MM.1S (cell line): Measurements from ENCODE around the gene LDLRAD4.

Experiments
- DNase-seq: peaks from one replicate; pipeline ENCODE4 v3.0.0-alpha.2; 2015
- H2AFZ ChIP-seq: fragments of 300-600 bp; sonication (generic); 2 replicates; pipeline ENCODE4 v1.6.0; 2016; ENCODE audit warnings: antibody characterized with exemption, low read length
- H3F3A ChIP-seq: fragments of 300-600 bp; sonication (generic); 2 replicates; pipeline ENCODE4 v1.6.1; 2016; ENCODE audit warnings: mild to moderate bottlenecking, antibody characterized with exemption, low read length, moderate library complexity, mixed read lengths; ENCODE audit not compliant: insufficient read depth
- H3K27ac ChIP-seq: fragments of 300-600 bp; sonication (generic); 2 replicates; pipeline ENCODE4 v1.5.1; 2016; ENCODE audit warnings: mild to moderate bottlenecking, low read length
- H3K27me3 ChIP-seq: fragments of 300-600 bp; sonication (generic); replicated peaks from 2 replicates; pipeline ENCODE4 v1.6.0; 2016; ENCODE audit warnings: low read length; ENCODE audit not compliant: insufficient read depth
- H3K36me3 ChIP-seq: fragments of 300-600 bp; sonication (generic); replicated peaks from 2 replicates; pipeline ENCODE4 v1.6.1; 2016; ENCODE audit warnings: mild to moderate bottlenecking, low read length, mixed read lengths; ENCODE audit not compliant: insufficient read depth
- H3K4me1 ChIP-seq: fragments of 300-600 bp; sonication (generic); 2 replicates; pipeline ENCODE4 v1.6.1; 2016; ENCODE audit warnings: low read length, mixed read lengths
- H3K4me2 ChIP-seq: fragments of 300-600 bp; sonication (generic); 2 replicates; pipeline ENCODE4 v1.6.0; 2016; ENCODE audit warnings: low read depth, low read length
- H3K4me3 ChIP-seq: fragments of 300-600 bp; sonication (generic); 2 replicates; pipeline ENCODE4 v1.5.1; 2016; ENCODE audit warnings: low read length, mixed read lengths
- H3K79me2 ChIP-seq: fragments of 300-600 bp; sonication (generic); 2 replicates; pipeline ENCODE4 v1.6.1; 2016; ENCODE audit warnings: mixed run types, low read length, mixed read lengths
- H3K9ac ChIP-seq: fragments of 300-600 bp; sonication (generic); 2 replicates; pipeline ENCODE4 v1.6.1; 2016; ENCODE audit warnings: low read length, mixed read lengths
- H3K9me2 ChIP-seq: fragments of 300-600 bp; sonication (generic); replicated peaks from 2 replicates; pipeline ENCODE4 v1.6.1; 2016; ENCODE audit warnings: mild to moderate bottlenecking, low read length, mixed read lengths; ENCODE audit not compliant: insufficient read depth
- H3K9me3 ChIP-seq: fragments of 300-600 bp; sonication (generic); replicated peaks from 2 replicates; pipeline ENCODE4 v1.6.1; 2016; ENCODE audit warnings: mild to moderate bottlenecking, low read length, mixed read lengths; ENCODE audit not compliant: insufficient read depth
- H4K20me1 ChIP-seq: fragments of 300-600 bp; sonication (generic); 2 replicates; pipeline ENCODE4 v1.6.1; 2016; ENCODE audit warnings: mild to moderate bottlenecking, low read length, moderate library complexity, mixed read lengths; ENCODE audit not compliant: insufficient read depth
- EZH2 ChIP-seq: fragments of 300-600 bp; sonication (generic); optimal IDR thresholded peaks from 2 replicates; pipeline ENCODE3; 2017; ENCODE audit warnings: low read depth, mild to moderate bottlenecking, antibody characterized with exemption, low read length, mixed read lengths
- EZH2phosphoT487 ChIP-seq: fragments of 300-600 bp; sonication (generic); IDR thresholded peaks from 2 replicates; pipeline ENCODE4 v1.6.1; 2018; ENCODE audit warnings: antibody characterized with exemption, low read length
- TF ChIP-seq, protein P1 (sequence below): fragments of 300-600 bp; sonication (generic); IDR thresholded peaks from 2 replicates; pipeline ENCODE4 v1.5.1; 2016; ENCODE audit warnings: antibody characterized with exemption, low read length, mixed read lengths

Gene LDLRAD4

DNA sequence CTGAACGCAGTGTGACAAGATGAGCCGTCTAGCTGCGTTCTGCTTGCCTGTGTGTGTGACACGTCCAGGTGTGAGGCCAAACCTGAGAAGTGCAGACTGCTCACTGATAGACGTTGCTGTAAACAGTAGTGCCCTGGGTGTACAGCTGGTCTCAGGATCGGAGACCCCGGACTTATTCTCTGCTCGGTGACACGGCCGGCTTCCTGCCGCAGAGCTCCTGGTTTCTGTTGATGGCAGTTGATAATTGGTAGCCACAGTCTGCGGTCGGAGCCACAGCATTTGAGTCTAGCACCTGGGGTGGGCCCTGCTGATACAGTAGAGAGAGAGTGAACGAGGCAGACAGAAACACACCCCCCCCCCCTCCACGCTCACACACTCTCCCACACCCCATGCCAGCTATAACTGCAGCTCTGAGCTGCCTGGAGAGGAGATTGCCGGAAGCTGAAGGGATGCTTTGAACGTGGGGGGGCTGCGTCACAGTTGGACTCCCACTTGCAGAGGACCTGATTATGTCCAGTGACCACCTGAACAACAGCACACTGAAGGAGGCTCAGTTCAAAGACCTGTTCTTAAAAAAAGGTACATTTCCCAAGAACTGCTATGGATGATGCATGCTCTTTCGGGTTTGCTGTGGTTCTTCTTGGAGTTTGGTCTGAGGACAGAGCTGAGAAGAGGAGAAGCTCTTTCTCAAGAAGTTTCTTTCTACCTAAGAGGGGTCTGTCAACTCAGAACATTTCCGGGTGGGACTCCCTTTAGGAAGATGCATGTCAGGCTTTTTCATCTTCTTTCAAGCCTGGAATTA is 393.8 kb downstream of the LDLRAD4 start:
- H3K27me3 ChIP-seq = 0 out of 2 replicates have a peak, but pooled peaks cover 3% of the 10 kb centered on the region
- H4K20me1 ChIP-seq = no peaks in the 10 kb centered on the region
- DNase-seq = peak; percentile 96
- H2AFZ ChIP-seq = peak overlapping the region; percentile 37; the same call in 1 of the 2 replicates
- peak overlapping the region; percentile 63 for H3K4me3 ChIP-seq
- peak overlapping the region; percentile 97 for H3K27ac ChIP-seq
- no peaks in the 10 kb centered on the region for H3K9me2 ChIP-seq
- H3F3A ChIP-seq = peaks cover 33% of the 10 kb centered on the region
- H3K9me3 ChIP-seq = no peaks in the 10 kb centered on the region; the same call in 1 of the 2 replicates
- H3K4me2 ChIP-seq = peak overlapping the region; percentile 96
- H3K36me3 ChIP-seq = no peaks in the 10 kb centered on the region
- H3K9ac ChIP-seq = peak overlapping the region; percentile 99
- TF ChIP-seq EZH2phosphoT487 = no peak
- TF ChIP-seq, protein P1, sequence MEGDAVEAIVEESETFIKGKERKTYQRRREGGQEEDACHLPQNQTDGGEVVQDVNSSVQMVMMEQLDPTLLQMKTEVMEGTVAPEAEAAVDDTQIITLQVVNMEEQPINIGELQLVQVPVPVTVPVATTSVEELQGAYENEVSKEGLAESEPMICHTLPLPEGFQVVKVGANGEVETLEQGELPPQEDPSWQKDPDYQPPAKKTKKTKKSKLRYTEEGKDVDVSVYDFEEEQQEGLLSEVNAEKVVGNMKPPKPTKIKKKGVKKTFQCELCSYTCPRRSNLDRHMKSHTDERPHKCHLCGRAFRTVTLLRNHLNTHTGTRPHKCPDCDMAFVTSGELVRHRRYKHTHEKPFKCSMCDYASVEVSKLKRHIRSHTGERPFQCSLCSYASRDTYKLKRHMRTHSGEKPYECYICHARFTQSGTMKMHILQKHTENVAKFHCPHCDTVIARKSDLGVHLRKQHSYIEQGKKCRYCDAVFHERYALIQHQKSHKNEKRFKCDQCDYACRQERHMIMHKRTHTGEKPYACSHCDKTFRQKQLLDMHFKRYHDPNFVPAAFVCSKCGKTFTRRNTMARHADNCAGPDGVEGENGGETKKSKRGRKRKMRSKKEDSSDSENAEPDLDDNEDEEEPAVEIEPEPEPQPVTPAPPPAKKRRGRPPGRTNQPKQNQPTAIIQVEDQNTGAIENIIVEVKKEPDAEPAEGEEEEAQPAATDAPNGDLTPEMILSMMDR = no peak
- TF ChIP-seq EZH2 = no peak
- no peaks in the 10 kb centered on the region for H3K79me2 ChIP-seq
- peaks cover 33% of the 10 kb centered on the region for H3K4me1 ChIP-seq

DNA sequence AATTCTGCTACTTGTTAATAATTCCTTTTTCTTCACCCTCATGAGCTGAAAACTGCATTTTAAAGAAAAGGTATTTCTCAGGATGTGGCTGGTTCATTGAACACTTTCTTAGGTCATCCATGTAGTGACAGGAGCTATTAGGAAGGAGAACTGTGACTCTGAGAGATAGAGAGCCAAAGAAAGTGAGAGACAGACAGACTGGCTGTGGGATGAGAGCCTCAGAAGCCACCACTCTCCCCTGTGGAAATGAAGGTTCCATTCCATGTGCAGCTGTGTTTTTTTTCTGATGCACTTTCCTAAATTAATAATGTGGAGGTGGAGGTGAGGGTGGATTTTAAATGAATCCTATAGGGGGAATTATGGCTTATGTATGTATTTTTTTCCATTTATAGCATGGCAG is 394.5 kb downstream of the LDLRAD4 start:
- no peaks in the 10 kb centered on the region for H3K9me2 ChIP-seq
- peaks cover 33% of the 10 kb centered on the region for H3K4me1 ChIP-seq
- no peaks in the 10 kb centered on the region; the same call in 1 of the 2 replicates for H3K9me3 ChIP-seq
- TF ChIP-seq EZH2phosphoT487 (no peak), EZH2 (no peak)
- TF ChIP-seq, protein P1 = no peak
- peak overlapping the region; percentile 97 for H3K27ac ChIP-seq
- peak overlapping the region; percentile 99 for H3K9ac ChIP-seq
- no peaks in the 10 kb centered on the region for H3K36me3 ChIP-seq
- H3K79me2 ChIP-seq = no peaks in the 10 kb centered on the region
- peak overlapping the region; percentile 96 for H3K4me2 ChIP-seq
- no peaks in the 10 kb centered on the region for H4K20me1 ChIP-seq
- peak overlapping the region; percentile 59 for H3K4me3 ChIP-seq
- peaks cover 33% of the 10 kb centered on the region for H3F3A ChIP-seq
- H2AFZ ChIP-seq = no peak overlapping the region
- no peak for DNase-seq
- 0 out of 2 replicates have a peak, but pooled peaks cover 3% of the 10 kb centered on the region for H3K27me3 ChIP-seq

DNA sequence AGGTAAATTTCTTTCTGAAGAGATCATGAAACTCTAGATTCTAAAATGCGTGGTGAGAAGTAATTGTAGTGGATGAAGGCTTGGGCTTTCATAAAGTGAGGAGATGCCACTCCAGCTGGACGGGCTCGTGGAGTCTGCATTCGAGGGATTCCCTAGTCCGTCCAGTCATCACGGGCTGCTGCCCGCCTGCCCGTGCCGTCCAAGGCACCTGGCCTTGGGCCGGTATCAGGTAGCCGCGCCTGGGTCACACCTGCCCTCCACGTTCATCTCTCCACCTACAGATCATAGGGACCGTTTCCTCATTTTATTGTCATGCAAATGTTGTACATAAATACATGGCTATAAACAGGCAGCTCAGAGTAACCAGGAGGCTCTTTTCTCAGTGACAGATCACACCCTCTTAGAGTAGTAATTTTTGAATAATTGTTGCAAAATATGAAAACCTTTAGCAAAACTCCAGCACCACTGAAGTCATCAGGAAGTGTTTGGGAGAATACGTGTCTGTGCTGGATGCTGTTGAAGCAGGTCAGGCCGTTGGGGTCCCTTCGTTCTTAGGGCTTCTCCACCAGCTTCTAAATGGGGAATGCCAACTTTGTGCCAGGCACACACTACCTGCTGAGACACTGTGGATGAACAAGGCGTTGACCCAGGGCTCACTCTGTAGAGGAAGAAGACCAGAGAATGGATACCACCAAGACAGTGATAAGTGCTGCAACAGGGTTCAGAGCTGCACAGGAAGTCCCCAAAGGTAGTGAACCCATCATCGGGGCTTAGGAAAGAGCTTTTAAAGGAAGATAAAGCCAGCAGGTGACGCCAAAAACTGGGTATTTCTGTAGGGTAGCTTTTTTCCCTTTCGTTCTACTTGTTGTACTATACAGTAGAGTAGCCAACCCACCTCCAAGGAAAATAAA is 395.3 kb downstream of the LDLRAD4 start:
- H3K4me2 ChIP-seq = peak overlapping the region; percentile 96

More for the DNA sequence above, 395.3 kb downstream of the LDLRAD4 start:
- DNase-seq = peak; percentile 45
- TF ChIP-seq EZH2 = no peak
- no peak for TF ChIP-seq EZH2phosphoT487
- TF ChIP-seq, protein P1 = no peak
- H3K9ac ChIP-seq = peak overlapping the region; percentile 99
- H3K4me3 ChIP-seq = peak overlapping the region; percentile 59
- H2AFZ ChIP-seq = no peak overlapping the region
- no peaks in the 10 kb centered on the region; the same call in 1 of the 2 replicates for H3K9me3 ChIP-seq
- no peaks in the 10 kb centered on the region for H3K9me2 ChIP-seq
- H3K27me3 ChIP-seq = 0 out of 2 replicates have a peak, but pooled peaks cover 3% of the 10 kb centered on the region
- H3K36me3 ChIP-seq = no peaks in the 10 kb centered on the region
- H3K79me2 ChIP-seq = no peaks in the 10 kb centered on the region
- peak overlapping the region; percentile 97 for H3K27ac ChIP-seq
- H4K20me1 ChIP-seq = no peaks in the 10 kb centered on the region
- H3F3A ChIP-seq = peaks cover 33% of the 10 kb centered on the region
- peaks cover 33% of the 10 kb centered on the region for H3K4me1 ChIP-seq
